OCI-LY7 (cell line): ENCODE data around the gene ESPNL. TPM values are rescaled to one million over a fixed set of nuclear protein-coding genes. Genes with fewer than 3 reads are reported as not detected.
A peak's percentile ranks its signal among the peaks of the same experiment; 100 is the strongest.

Experiments
- BruUV-seq: library from RNA; stranded (reverse); fragments of 400-500 nt; replicated peaks from 2 replicates; lab custom pipeline; 2021; lab: Mats Ljungman, UMichigan
- CTCF ChIA-PET: fragments of 300-600 bp; sonication (Branson Sonifier 250); formaldehyde crosslinking; loops from one replicate; lab custom pipeline; 2022; ENCODE audit warnings: antibody characterized with exemption; ENCODE audit not compliant: unreplicated experiment; lab: Charles Lee
- POLR2A ChIA-PET: fragments of 300-600 bp; sonication (Branson Sonifier 250); formaldehyde crosslinking; loops from one replicate; lab custom pipeline; 2022; ENCODE audit warnings: antibody characterized with exemption; lab: Charles Lee
- DNase-seq: peaks from one replicate; pipeline ENCODE4 v3.0.0-alpha.2; 2015; ENCODE audit warnings: low spot score
- H2AFZ ChIP-seq: fragments of 200-600 bp; sonication (generic), shearing (Covaris generic); 2 replicates; pipeline ENCODE4 v1.6.1; 2014; ENCODE audit warnings: mild to moderate bottlenecking, antibody characterized with exemption, low read length, moderate library complexity
- H3K27ac ChIP-seq: fragments of 200-600 bp; sonication (generic); 2 replicates; pipeline ENCODE4 v1.5.1; 2014; ENCODE audit warnings: mixed run types, low read depth, mild to moderate bottlenecking, moderate library complexity, low read length, inconsistent platforms; ENCODE audit not compliant: poor library complexity, severe bottlenecking
- H3K36me3 ChIP-seq: fragments of 200-600 bp; sonication (generic); 2 replicates; pipeline ENCODE4 v1.6.1; 2014; ENCODE audit warnings: mild to moderate bottlenecking, antibody characterized with exemption, low read length, moderate library complexity, mixed read lengths; ENCODE audit not compliant: insufficient read depth
- H3K4me1 ChIP-seq: fragments of 200-600 bp; sonication (generic); 2 replicates; pipeline ENCODE4 v1.5.1; 2014; ENCODE audit warnings: mild to moderate bottlenecking, low read length; ENCODE audit not compliant: insufficient read depth, poor library complexity, severe bottlenecking
- H3K4me2 ChIP-seq: fragments of 200-600 bp; sonication (generic); 2 replicates; pipeline ENCODE4 v1.6.1; 2014; ENCODE audit warnings: mild to moderate bottlenecking, low read length
- H3K4me3 ChIP-seq: fragments of 200-600 bp; sonication (generic); 2 replicates; pipeline ENCODE4 v1.5.1; 2014; ENCODE audit warnings: mild to moderate bottlenecking, low read depth, low read length; ENCODE audit not compliant: poor library complexity, severe bottlenecking
- H3K79me2 ChIP-seq: fragments of 200-600 bp; sonication (generic); 2 replicates; pipeline ENCODE4 v1.6.1; 2016; ENCODE audit warnings: low read depth, mild to moderate bottlenecking, low read length, moderate library complexity, mixed read lengths; ENCODE audit not compliant: insufficient read depth
- H3K9me2 ChIP-seq: fragments of 200-600 bp; sonication (generic); 2 replicates; pipeline ENCODE4 v1.6.1; 2016; ENCODE audit warnings: mild to moderate bottlenecking, low read length, mixed read lengths; ENCODE audit not compliant: insufficient read depth
- H3K9me3 ChIP-seq: fragments of 200-600 bp; sonication (generic); 2 replicates; pipeline ENCODE4 v1.6.1; 2014; ENCODE audit warnings: mild to moderate bottlenecking, mixed run types, low read length, mixed read lengths
- H4K20me1 ChIP-seq: fragments of 200-600 bp; sonication (generic); 2 replicates; pipeline ENCODE4 v1.6.1; 2014; ENCODE audit warnings: mild to moderate bottlenecking, antibody characterized with exemption, low read length, moderate library complexity, mixed read lengths; ENCODE audit not compliant: insufficient read depth
- EZH2phosphoT487 ChIP-seq: fragments of 200-600 bp; sonication (generic); IDR thresholded peaks from 2 replicates; pipeline ENCODE4 v1.6.1; 2018; ENCODE audit warnings: low read depth, borderline replicate concordance, mild to moderate bottlenecking, mixed run types, antibody characterized with exemption, low read length, moderate library complexity, mixed read lengths
- intact Hi-C: fragments of 100-400 bp; cut with micrococcal nuclease; formaldehyde crosslinking; loops from one replicate; pipeline ENCODE4 v1.10.0; 2022; ENCODE audit not compliant: unreplicated experiment
- total RNA-seq, 2 experiments: library from RNA; depleted of rRNA in 1 of 2; stranded (reverse); fragments of >200 nt in 1 of 2; shearing (Covaris generic) in 1 of 2; gene quantifications; 2 replicates each; pipeline ENCODE4 v1.2.3, GENCODE V29; 2014 to 2022
- TF ChIP-seq, protein P1 (sequence below): fragments of 200-600 bp; sonication (generic); conservative IDR thresholded peaks from 2 replicates; pipeline ENCODE4 v1.5.1; 2014; ENCODE audit warnings: mild to moderate bottlenecking, antibody characterized with exemption, low read length, moderate library complexity, mixed read lengths

ESPNL gene
- total RNA-seq, 2 experiments from 2014 or later: 5.0 to 7.7 TPM

DNA sequence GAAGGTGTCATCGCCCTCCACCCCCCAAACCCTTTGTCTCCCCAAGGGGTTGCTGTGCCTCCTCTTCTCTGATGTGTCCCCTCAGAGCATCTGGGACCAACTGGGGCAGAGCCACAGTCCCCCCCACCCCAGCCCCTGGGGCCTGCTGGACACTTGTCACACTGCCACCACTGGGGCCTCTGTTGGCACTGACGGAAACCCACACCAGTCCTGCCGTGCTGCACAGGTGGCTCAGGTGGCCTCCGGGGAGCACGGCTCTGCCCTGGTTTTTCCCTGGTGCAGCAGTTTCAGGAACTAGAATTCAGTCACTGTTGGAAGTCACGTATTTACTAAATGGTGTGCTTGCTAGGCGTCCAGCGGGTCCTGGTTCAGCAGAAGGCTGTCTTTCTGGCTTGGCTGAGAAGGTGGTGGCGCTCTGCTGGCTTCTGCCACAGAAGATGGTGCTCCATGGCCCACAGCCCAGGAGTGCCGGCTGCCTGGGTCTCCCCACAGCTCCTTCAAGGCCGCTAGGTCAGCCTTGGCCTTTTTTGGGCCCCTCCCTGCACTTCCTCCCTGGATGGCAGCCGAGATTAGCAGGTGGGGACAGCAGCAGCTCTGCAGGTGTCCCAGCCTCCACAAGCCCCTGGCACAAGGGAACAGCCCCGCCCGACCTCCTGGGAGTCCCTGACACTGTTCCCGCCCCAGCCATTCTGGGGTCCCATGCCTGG lies 19.8 kb downstream of the ESPNL start:
- CTCF ChIA-PET: interaction anchor here (0.7 kb wide), 1 partner anchor 642 kb away, joined by 4 read pairs; no protein-coding TSS in a partner anchor
- no peak overlapping the region for H3K4me3 ChIP-seq
- H4K20me1 ChIP-seq: no peaks in the 10 kb centered on the region
- no peaks in the 10 kb centered on the region for H3K9me2 ChIP-seq
- POLR2A ChIA-PET: interaction anchor here (0.7 kb wide), 1 partner anchor 710 kb away, joined by 7 read pairs; no protein-coding TSS in a partner anchor
- no TSS peak for BruUV-seq
- no peaks in the 10 kb centered on the region for H3K36me3 ChIP-seq
- H3K79me2 ChIP-seq: no peaks in the 10 kb centered on the region
- no peak overlapping the region for H2AFZ ChIP-seq
- TF ChIP-seq, protein P1, sequence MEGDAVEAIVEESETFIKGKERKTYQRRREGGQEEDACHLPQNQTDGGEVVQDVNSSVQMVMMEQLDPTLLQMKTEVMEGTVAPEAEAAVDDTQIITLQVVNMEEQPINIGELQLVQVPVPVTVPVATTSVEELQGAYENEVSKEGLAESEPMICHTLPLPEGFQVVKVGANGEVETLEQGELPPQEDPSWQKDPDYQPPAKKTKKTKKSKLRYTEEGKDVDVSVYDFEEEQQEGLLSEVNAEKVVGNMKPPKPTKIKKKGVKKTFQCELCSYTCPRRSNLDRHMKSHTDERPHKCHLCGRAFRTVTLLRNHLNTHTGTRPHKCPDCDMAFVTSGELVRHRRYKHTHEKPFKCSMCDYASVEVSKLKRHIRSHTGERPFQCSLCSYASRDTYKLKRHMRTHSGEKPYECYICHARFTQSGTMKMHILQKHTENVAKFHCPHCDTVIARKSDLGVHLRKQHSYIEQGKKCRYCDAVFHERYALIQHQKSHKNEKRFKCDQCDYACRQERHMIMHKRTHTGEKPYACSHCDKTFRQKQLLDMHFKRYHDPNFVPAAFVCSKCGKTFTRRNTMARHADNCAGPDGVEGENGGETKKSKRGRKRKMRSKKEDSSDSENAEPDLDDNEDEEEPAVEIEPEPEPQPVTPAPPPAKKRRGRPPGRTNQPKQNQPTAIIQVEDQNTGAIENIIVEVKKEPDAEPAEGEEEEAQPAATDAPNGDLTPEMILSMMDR: no peak
- TF ChIP-seq EZH2phosphoT487: no peak
- DNase-seq: peak; percentile 47
- intact Hi-C loops: no loop called here
- H3K9me3 ChIP-seq: no peaks in the 10 kb centered on the region
- H3K4me2 ChIP-seq: peak overlapping the region; percentile 15; the same call in 1 of the 2 replicates
- no peak overlapping the region for H3K27ac ChIP-seq
- peaks cover 10% of the 10 kb centered on the region for H3K4me1 ChIP-seq

GRCh38 chr2:238120463-238121298 lies 20.5 kb downstream of the ESPNL start:
- Histone ChIP-seq H3K9me3 (no peaks in the 10 kb centered on the region), H3K4me2 (no peak overlapping the region), H3K4me3 (no peak overlapping the region), H3K79me2 (no peaks in the 10 kb centered on the region), H3K4me1 (peaks cover 10% of the 10 kb centered on the region), H2AFZ (no peak overlapping the region), H3K9me2 (no peaks in the 10 kb centered on the region), H4K20me1 (no peaks in the 10 kb centered on the region), H3K36me3 (no peaks in the 10 kb centered on the region), H3K27ac (no peak overlapping the region)
- ChIA-PET POLR2A (interaction anchor here (1.6 kb wide), 1 partner anchor 12 kb away, joined by 4 read pairs; no protein-coding TSS in a partner anchor), CTCF (no interaction called here)
- BruUV-seq: no TSS peak
- intact Hi-C loops: no loop called here
- DNase-seq: no peak
- no peak for TF ChIP-seq EZH2phosphoT487
- TF ChIP-seq, protein P1: no peak
